Lower leg skin (tissue), 4 donors: ENCODE data around the gene EXOC6B. TPM values are rescaled to one million over a fixed set of nuclear protein-coding genes. Genes with fewer than 3 reads are reported as not detected.

Experiments
- DNase-seq, 2 donors: peaks; one replicate each; pipeline ENCODE4 v3.0.0-alpha.2; 2019; ENCODE audit warnings: low spot score in 2 of 2
- H3K4me3 ChIP-seq: fragments of 200-600 bp; sonication (generic); 2 replicates; pipeline ENCODE4 v1.5.1; 2017; ENCODE audit warnings: mild to moderate bottlenecking, low read depth; ENCODE audit not compliant: poor library complexity, severe bottlenecking
- CTCF ChIP-seq, 3 donors: fragments of 450-650 bp; IDR thresholded peaks; one replicate each; pipeline ENCODE4 v1.5.1; 2016; ENCODE audit warnings: antibody characterized with exemption in 3 of 3, mild to moderate bottlenecking in 3 of 3, moderate library complexity in 2 of 3
- POLR2A ChIP-seq, 2 donors: fragments of 450-650 bp; IDR thresholded peaks; one replicate each; pipeline ENCODE4 v1.6.1; 2016 to 2017; ENCODE audit warnings: antibody characterized with exemption in 2 of 2, mild to moderate bottlenecking in 1 of 2, moderate library complexity in 1 of 2
- WGBS, 2 donors: methylation state at CpG; one replicate each; pipeline ENCODE4 v1.1.5; 2018; 5-methylcytosine and 5-hydroxymethylcytosine counted together
- intact Hi-C: fragments of 100-400 bp; cut with DNase I; formaldehyde crosslinking; loops from one replicate; pipeline ENCODE4 v1.15.0; 2023; ENCODE audit warnings: low total_unique reads
- total RNA-seq, 4 donors: library from RNA; depleted of rRNA; stranded (reverse); fragments of >200 nt; gene quantifications; one replicate each; pipeline ENCODE4 v1.1.0, GENCODE V29; 2016

Gene EXOC6B
- total RNA-seq, 4 donors from 2014 or later, result 85.8 to 164 (median 103) TPM

- no peak for DNase-seq
- TF ChIP-seq CTCF (IDR thresholded peaks at IDR 0.05), result no peak
- TF ChIP-seq POLR2A (IDR thresholded peaks at IDR 0.05), result no peak
- intact Hi-C loops, result no loop called here
- no peak overlapping the region for H3K4me3 ChIP-seq
- 50 to 59% methylated on average over 3 of the region's 3 CpGs for WGBS, 2 donors
Measured at GRCh38 chr2:72847534-72848315, 21.9 kb upstream of the EXOC6B start.

GRCh38 chr2:72846171-72847095 is 20.6 kb upstream of the EXOC6B start:
- TF ChIP-seq POLR2A (IDR thresholded peaks at IDR 0.05) (no peak), CTCF (IDR thresholded peaks at IDR 0.05) (no peak)
- 65 to 66% methylated on average over 6 of the region's 6 CpGs for WGBS, 2 donors
- no peak for DNase-seq
- intact Hi-C loops, result no loop called here
- no peak overlapping the region for H3K4me3 ChIP-seq

GRCh38 chr2:72843301-72843700 is 17.5 kb upstream of the EXOC6B start:
- DNase-seq, result no peak
- TF ChIP-seq POLR2A (IDR thresholded peaks at IDR 0.05) (no peak), CTCF (IDR thresholded peaks at IDR 0.05) (no peak)
- intact Hi-C loops, result no loop called here
- 59 to 75% methylated on average over 2 of the region's 2 CpGs for WGBS, 2 donors
- H3K4me3 ChIP-seq, result no peak overlapping the region

GRCh38 chr2:72841462-72842125 is 15.8 kb upstream of the EXOC6B start:
- 63 to 65% methylated on average over 3 of the region's 3 CpGs for WGBS, 2 donors
- DNase-seq, result no peak
- intact Hi-C loops, result no loop called here
- TF ChIP-seq POLR2A (IDR thresholded peaks at IDR 0.05), result no peak
- no peak for TF ChIP-seq CTCF (IDR thresholded peaks at IDR 0.05)
- no peak overlapping the region for H3K4me3 ChIP-seq

- WGBS, 2 donors, result 92% methylated on average over 2 of the region's 2 CpGs
Measured at GRCh38 chr2:72840066-72840465, 14.2 kb upstream of the EXOC6B start.

More at GRCh38 chr2:72840066-72840465, 14.2 kb upstream of the EXOC6B start:
- DNase-seq, result no peak
- TF ChIP-seq POLR2A (IDR thresholded peaks at IDR 0.05) (no peak), CTCF (IDR thresholded peaks at IDR 0.05) (no peak)
- H3K4me3 ChIP-seq, result no peak overlapping the region
- intact Hi-C loops, result no loop called here
